AG08396 (cell line): ENCODE results near the gene AURKAIP1.

Experiments used
- DNase-seq: peaks from one replicate; pipeline ENCODE4 v3.0.0; 2012; ENCODE audit warnings: low spot score, mixed read lengths

AURKAIP1 gene

GRCh38 chr1:1331068-1331965 lies 43.7 kb downstream of the AURKAIP1 start, which contains the start of gene TAS1R3:
TAS1R3 (plus strand) TSS chr1:1331280; CDS start chr1:1331346, 66 bp downstream.
- DNase-seq = no peak

GRCh38 chr1:1330366-1331067 lies 44.5 kb downstream of the AURKAIP1 start:
- DNase-seq = no peak

GRCh38 chr1:1329304-1330210 lies 45.5 kb downstream of the AURKAIP1 start:
- no peak for DNase-seq

GRCh38 chr1:1328254-1328653 lies 46.8 kb downstream of the AURKAIP1 start:
- DNase-seq = no peak

- no peak for DNase-seq
These were observed 47.7 kb downstream of the AURKAIP1 start for GRCh38 chr1:1327291-1327690.

GRCh38 chr1:1326075-1326605 lies 48.9 kb downstream of the AURKAIP1 start:
- DNase-seq = no peak

GRCh38 chr1:1325288-1326074 lies 49.5 kb downstream of the AURKAIP1 start:
- no peak for DNase-seq

- DNase-seq = peak; percentile 99
These were observed 50.3 kb downstream of the AURKAIP1 start, which contains the start of the genes CPTP and INTS11 for GRCh38 chr1:1324524-1325287. CPTP (plus strand) TSS chr1:1324802; CDS start chr1:1326911, 2,109 bp downstream. INTS11 (minus strand) TSS chr1:1324660; CDS start chr1:1324608, 52 bp downstream.

- DNase-seq = peak; percentile 67
These were observed 50.9 kb downstream of the AURKAIP1 start for GRCh38 chr1:1324084-1324523.
